Activated CD8-positive, alpha-beta memory T cell treated with anti-CD3 and anti-CD28 coated beads for 36 hours (primary cell): Measurements from ENCODE around the gene MAP3K21. TPM values are rescaled to one million over a fixed set of nuclear protein-coding genes. Genes with fewer than 3 reads are reported as not detected.

Experiments
- CTCF ChIA-PET: fragments of 350-600 bp; sonication (Branson Sonifier 250); formaldehyde crosslinking; loops from one replicate; lab custom pipeline; 2021; ENCODE audit warnings: antibody characterized with exemption; lab: Charles Lee
- POLR2A ChIA-PET: fragments of 350-600 bp; sonication (Branson Sonifier 250); formaldehyde crosslinking; loops from one replicate; lab custom pipeline; 2021; ENCODE audit warnings: antibody characterized with exemption; lab: Charles Lee
- total RNA-seq, 2 experiments: library from RNA; stranded (reverse); gene quantifications; one replicate each; pipeline ENCODE4 v1.2.3, GENCODE V29; 2021

MAP3K21 gene
- total RNA-seq, 2 experiments from 2014 or later = 5.0 TPM

GRCh38 chr1:233373226-233373625 lies 45.7 kb downstream of the MAP3K21 start:
- CTCF ChIA-PET = interaction anchor here (1.2 kb wide), 1 partner anchor 8 kb away, joined by 3 read pairs; no protein-coding TSS in a partner anchor
- POLR2A ChIA-PET = no interaction called here

GRCh38 chr1:233375653-233376052 lies 48.1 kb downstream of the MAP3K21 start:
- ChIA-PET POLR2A (no interaction called here), CTCF (no interaction called here)

DNA sequence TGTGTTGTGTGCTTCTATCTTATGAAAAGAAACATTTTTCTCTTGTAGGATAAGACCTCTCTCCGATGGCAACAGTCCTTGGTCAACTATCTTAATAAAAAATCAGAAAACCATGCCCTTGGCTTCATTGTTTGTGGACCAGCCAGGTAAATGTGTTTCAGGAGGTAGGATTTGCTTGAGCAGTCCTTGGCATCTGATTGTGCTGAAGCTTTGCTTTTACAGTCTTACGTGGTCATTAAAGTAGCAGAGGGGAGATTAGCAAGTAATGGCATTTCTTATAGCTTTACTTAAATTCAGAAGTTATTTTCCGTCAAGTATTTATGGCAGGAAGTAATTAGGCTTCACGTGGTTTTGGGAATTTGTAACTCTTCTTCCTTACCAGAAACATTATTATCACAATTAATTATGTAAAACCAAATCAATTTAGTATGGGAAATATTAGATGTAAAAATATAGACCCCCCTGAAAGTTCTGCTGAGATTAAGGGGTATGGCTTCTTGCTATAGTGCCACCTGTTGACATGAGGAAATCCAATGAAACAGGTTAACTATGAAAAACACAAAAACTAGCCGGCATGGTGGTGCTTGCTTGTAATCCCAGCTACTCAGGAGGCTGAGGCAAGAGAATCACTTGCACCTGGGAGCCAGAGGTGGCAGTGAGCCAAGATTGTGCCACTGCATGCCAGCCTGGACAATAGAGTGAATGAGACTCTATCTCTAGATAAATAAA lies 49.0 kb downstream of the MAP3K21 start:
- POLR2A ChIA-PET = no interaction called here
- CTCF ChIA-PET = no interaction called here

- POLR2A ChIA-PET = no interaction called here
These were observed 52.4 kb downstream of the MAP3K21 start for GRCh38 chr1:233379869-233380438.

GRCh38 chr1:233381806-233382205 lies 54.3 kb downstream of the MAP3K21 start:
- CTCF ChIA-PET = no interaction called here
- POLR2A ChIA-PET = no interaction called here

More at GRCh38 chr1:233379869-233380438, 52.4 kb downstream of the MAP3K21 start:
- CTCF ChIA-PET = no interaction called here

GRCh38 chr1:233383984-233384383 lies 56.5 kb downstream of the MAP3K21 start:
- ChIA-PET CTCF (no interaction called here), POLR2A (no interaction called here)

DNA sequence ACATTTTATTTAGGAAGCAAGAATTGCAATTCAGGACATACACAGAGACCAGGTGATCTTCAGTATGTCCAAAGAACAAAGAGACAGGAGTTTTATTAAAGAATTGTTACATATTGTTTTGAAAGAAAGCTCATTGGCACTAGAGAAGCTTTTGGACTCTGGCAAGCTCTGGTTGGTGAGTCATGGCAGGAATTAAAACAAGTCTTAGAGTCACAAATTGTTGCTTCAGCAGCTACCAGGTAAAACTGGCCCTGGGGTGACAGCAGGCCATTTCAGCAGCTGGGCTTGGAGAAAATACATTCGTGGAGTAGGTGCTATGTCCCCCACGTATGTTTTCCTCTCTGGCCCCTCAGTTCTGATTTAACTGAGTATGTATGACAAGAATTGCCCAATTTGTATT lies 58.8 kb downstream of the MAP3K21 start:
- ChIA-PET CTCF (no interaction called here), POLR2A (no interaction called here)

- ChIA-PET CTCF (no interaction called here), POLR2A (no interaction called here)
These were observed 60.1 kb downstream of the MAP3K21 start for GRCh38 chr1:233387585-233387984.

DNA sequence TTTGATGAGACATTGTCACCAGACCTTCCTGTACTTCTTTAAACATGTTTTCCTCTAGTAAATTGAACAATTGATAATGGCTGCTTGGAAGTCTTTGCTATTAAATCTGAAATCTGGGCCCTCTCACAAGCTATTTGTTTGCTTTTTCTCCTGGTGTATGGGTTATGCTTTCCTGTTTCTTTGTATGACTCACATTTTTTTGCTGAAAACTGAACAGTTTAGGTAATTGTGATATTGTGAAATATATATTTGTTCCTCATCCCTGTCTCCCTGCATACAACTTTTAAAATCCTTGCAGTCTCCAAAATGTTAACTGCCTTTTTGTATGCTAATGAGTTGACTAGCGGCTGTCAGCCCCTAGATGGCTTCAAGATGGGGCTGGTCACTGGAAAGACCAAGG lies 61.6 kb downstream of the MAP3K21 start:
- CTCF ChIA-PET = no interaction called here
- POLR2A ChIA-PET = no interaction called here

- POLR2A ChIA-PET = no interaction called here
- CTCF ChIA-PET = no interaction called here
These were observed 62.4 kb downstream of the MAP3K21 start for GRCh38 chr1:233389893-233390292.

GRCh38 chr1:233390842-233391737 lies 63.6 kb downstream of the MAP3K21 start:
- ChIA-PET POLR2A (no interaction called here), CTCF (no interaction called here)

GRCh38 chr1:233393084-233393840 lies 65.7 kb downstream of the MAP3K21 start:
- CTCF ChIA-PET = interaction anchor here (0.7 kb wide), 1 partner anchor 1056 kb away, joined by 4 read pairs; no protein-coding TSS in a partner anchor
- POLR2A ChIA-PET = no interaction called here

- POLR2A ChIA-PET = no interaction called here
- CTCF ChIA-PET = no interaction called here
These were observed 66.6 kb downstream of the MAP3K21 start for GRCh38 chr1:233393926-233394680.

DNA sequence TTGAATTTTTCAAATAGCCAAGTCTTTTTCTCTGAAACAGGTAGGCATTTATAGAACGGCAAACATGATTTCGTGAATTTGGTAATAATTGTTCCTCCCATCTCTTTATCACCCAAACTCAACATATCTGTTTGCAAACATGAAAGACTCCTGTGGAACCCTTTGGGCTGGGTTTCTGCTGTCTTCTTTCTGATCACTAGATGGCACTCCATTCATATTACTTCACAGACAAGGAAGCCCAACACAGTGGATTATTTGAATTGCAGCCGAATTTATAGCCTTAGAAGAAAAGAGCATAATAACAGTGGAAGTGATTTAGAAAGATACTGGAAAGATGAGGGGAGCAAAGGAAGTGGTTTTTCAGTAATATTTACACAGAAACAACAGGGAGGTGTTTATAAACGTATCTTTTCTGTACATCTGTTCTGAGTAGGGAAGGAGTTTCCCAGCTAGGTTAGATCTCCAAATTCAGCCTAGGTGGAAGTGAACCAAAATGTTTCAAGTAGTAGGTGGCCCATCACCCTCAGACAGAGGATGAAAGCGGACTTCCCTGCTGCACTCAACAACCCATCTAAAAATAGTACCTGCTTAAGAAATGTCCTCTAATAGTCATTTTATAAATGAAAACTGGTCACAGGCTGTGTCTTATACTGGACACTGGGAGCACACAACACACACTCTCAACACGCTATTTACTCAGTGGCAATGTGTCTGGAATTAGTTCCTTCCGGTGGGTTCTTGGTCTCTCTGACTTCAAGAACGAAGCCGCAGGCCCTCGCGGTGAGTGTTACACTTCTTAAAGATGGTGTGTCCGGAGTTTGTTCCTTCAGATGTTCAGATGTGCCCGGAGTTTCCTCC lies 67.6 kb downstream of the MAP3K21 start:
- POLR2A ChIA-PET = no interaction called here
- CTCF ChIA-PET = interaction anchor here (0.7 to 1.6 kb wide), 2 partner anchors 43 to 45 kb away, joined by 3 to 4 read pairs; no protein-coding TSS in a partner anchor

DNA sequence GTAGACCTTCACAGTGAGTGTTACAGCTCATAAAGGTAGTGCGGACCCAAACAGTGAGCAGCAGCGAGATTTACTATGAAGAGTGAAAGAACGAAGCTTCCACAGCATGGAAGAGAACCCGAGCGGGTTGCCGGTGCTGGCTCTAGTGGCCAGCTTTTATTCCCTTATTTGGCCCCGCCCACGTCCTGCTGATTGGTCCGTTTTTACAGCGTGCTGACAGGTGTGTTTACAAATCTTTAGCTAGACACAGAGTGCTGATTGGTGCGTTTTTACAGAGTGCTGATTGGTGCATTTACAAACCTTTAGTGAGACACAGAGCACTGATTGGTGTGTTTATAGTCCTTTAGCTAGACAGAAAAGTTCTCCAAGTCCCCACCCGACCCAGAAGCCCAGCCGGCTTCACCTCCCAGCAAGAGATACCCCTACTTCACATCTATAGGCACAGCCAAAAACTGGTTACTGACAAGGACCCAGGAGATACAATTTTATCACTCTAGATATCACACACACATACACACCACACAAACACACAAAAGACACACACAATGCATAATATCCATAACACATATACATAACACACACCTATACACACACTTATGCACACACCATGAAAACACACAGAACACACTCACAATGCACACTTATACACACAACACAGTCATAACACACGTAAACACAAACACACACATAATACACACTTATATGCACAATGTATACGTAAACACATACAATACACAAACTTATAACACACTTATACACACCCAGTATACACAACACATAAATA lies 68.5 kb downstream of the MAP3K21 start:
- ChIA-PET POLR2A (no interaction called here), CTCF (interaction anchor here (0.7 to 1.6 kb wide), 2 partner anchors 42 to 44 kb away, joined by 3 to 4 read pairs; no protein-coding TSS in a partner anchor)

- ChIA-PET POLR2A (no interaction called here), CTCF (no interaction called here)
These were observed 78.9 kb downstream of the MAP3K21 start for GRCh38 chr1:233406339-233406960.
